Epithelial cell of proximal tubule (primary cell): Measurements from ENCODE around the gene SCN3A. TPM values are rescaled to one million over a fixed set of nuclear protein-coding genes. Genes with fewer than 3 reads are reported as not detected.

Experiments
- DNase-seq: peaks from one replicate; pipeline ENCODE4 v3.0.0-alpha.2; 2011; ENCODE audit warnings: low read depth
- H3K4me3 ChIP-seq: 2 replicates; pipeline ENCODE4 v1.5.1; 2011; ENCODE audit warnings: low read depth, mild to moderate bottlenecking, low read length
- CTCF ChIP-seq: conservative IDR thresholded peaks from 2 replicates; pipeline ENCODE4 v1.5.1; 2012; ENCODE audit warnings: low read depth, mild to moderate bottlenecking, low read length
- total RNA-seq: library from RNA; depleted of rRNA; stranded (reverse); fragments of >200 nt; gene quantifications from 2 replicates; pipeline ENCODE4 v1.2.3, GENCODE V29; 2015

The SCN3A gene
- total RNA-seq, 1 donor from 2014 or later = 0.52 TPM

DNA sequence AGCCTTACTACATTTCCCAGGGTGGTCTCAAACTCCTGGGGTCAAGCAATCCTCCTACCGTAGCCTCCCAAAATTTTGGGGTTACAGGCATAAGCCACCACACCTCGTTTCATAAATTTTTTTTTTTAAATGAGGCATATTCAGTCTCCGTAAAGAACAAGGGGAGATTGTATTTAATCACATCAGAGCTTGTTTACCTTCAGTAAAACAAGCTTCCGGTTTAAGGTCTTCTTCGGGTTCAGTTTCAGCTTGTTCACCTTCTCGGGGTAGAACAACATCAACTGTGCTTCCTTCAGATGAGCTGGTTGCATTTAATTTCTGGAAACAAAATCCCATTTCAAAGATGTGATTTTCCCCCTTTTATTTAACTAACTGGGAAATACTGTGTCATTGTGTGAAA is 88.6 kb downstream of the SCN3A start:
- H3K4me3 ChIP-seq = no peak overlapping the region
- no peak for TF ChIP-seq CTCF
- DNase-seq = no peak

DNA sequence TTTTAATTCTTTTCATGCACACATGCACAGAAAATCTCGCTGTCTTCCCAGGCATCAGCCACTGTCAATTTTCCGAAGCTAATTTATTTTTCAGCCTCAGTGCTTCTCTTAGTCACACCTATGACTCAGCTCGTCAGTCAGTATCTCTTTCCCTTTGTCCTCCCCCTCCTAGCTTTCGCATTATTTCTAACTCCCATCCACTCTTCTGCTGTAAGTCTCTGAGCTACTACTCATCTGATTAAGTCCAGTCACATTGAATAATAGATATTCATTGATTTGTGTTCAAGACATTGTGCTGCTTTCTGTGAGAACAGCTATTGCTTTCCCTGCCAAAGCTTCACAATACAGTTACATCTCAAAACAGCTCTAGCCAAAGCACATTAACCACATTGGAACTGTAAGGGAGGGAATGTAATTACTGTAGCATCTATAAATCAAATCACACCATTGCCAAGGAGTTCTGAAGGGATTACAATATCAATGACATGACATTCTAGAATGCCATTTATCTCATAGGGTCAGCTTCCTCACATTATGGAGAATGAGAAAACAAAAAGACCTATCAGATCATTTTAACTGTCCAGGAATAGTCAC is 89.4 kb downstream of the SCN3A start:
- DNase-seq = peak; percentile 74
- H3K4me3 ChIP-seq = no peak overlapping the region
- TF ChIP-seq CTCF = no peak

DNA sequence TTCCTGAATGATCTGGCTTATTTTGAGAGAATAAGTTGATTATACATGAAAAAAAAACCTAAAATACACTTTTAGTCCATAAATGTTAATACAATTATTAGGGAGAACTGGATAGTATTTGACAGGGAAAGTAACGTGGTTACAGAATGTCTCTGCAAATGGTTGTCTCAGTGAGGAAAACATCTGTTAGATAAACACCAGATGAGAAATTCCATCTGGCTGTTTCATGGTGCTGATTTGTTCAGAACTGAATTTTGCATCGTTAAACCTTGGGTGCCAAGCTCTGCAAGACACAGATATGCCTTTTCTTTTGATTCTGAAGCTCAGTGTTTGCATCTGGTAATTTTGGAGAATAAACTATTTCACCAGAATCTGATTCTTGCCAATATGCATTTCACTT is 90.4 kb downstream of the SCN3A start:
- TF ChIP-seq CTCF = no peak
- no peak overlapping the region for H3K4me3 ChIP-seq
- no peak for DNase-seq

DNA sequence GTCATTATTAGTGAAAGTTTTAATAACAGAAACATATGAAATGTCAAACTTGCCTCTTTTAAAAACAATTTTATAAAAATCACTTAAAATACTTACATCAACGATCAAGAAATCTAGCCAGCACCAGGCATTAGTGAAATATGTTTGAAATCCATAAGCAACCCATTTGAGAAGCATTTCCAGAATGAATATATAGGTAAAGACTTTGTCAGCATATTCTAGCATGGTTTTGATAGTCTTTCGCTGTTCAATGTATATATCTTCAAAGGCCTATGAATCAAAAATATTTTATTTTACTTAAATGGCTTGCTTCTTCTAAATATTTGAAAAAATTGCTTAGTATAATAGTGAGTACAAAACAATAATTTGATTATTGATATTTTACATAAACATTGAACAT is 91.1 kb downstream of the SCN3A start:
- no peak for TF ChIP-seq CTCF
- no peak for DNase-seq
- no peak overlapping the region for H3K4me3 ChIP-seq

DNA sequence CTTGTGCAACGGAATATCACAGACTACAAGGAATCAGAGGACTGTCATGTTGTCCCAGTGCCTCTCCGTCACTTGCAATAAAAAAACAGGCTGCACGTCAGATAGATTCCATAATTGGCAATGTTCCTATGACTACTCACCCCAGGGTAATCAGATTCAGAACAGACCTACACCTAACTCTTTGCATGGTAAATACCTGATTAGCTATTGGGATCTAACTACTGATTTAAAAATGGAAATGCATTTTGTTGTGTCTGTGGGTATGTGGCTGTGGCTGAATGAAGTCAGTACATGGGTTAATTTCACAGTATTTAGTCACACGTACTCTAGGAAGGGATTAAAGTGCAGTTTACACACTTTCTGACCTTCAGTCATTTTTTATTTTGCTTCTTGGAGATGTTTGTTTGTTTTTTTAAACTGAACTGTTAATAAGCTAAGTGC is 91.7 kb downstream of the SCN3A start:
- no peak for DNase-seq
- H3K4me3 ChIP-seq = no peak overlapping the region
- TF ChIP-seq CTCF = no peak

- no peak for DNase-seq
- no peak for TF ChIP-seq CTCF
- no peak overlapping the region for H3K4me3 ChIP-seq
Measured at GRCh38 chr2:165110394-165110793, 93.5 kb downstream of the SCN3A start.

- no peak for DNase-seq
- no peak for TF ChIP-seq CTCF
- H3K4me3 ChIP-seq = no peak overlapping the region
Measured at GRCh38 chr2:165109915-165110314, 93.9 kb downstream of the SCN3A start.
